HepG2 (cell line): ENCODE results near the gene NECAP2. TPM values are rescaled to one million over a fixed set of nuclear protein-coding genes. Genes with fewer than 3 reads are reported as not detected.

Experiments used
- ATAC-seq: fragments of 200-7000 bp; cut with Tn5 transposase; 3 replicates; pipeline ENCODE4 v1.9.1; 2020; ENCODE audit warnings: mild to moderate bottlenecking, moderate library complexity
- BruUV-seq: library from RNA; stranded (reverse); fragments of 400-500 nt; replicated peaks from 2 replicates; lab custom pipeline; 2021; lab: Mats Ljungman, UMichigan
- CTCF ChIA-PET: fragments of 300-600 bp; formaldehyde crosslinking; extraction: SDS; loops from one replicate; lab custom pipeline; 2021; ENCODE audit warnings: low total read pairs, inconsistent platforms, low intra/inter-chr PET ratio; lab: Yijun Ruan, JAX
- POLR2A ChIA-PET: fragments of 350-600 bp; sonication (Branson Sonifier 250); formaldehyde crosslinking; loops from one replicate; lab custom pipeline; 2020; ENCODE audit warnings: antibody characterized with exemption, inconsistent platforms; lab: Yijun Ruan, JAX
- DNase-seq: peaks from one replicate; pipeline ENCODE4 v3.0.0-alpha.2; 2015; ENCODE audit warnings: low spot score
- FAIRE-seq: peaks from 3 replicates; lab custom pipeline; 2011; peaks lifted over from hg19 to GRCh38; lab: Jason Lieb, UNC
- H2AFZ ChIP-seq: one replicate; pipeline ENCODE4 v1.6.1; 2011; ENCODE audit warnings: low read length, inconsistent platforms
- H3K27ac ChIP-seq: fragments of 300-600 bp; 3 replicates; pipeline ENCODE4 v1.8.0; 2011; ENCODE audit warnings: mixed run types, mild to moderate bottlenecking, mixed read lengths, low read length, inconsistent platforms; ENCODE audit not compliant: insufficient read depth; ENCODE audit errors: extremely low read length
- H3K27me3 ChIP-seq, 2 experiments: fragments of 200-600 bp in 1 of 2; 2 replicates in 1 of 2; 3 replicates in 1 of 2; pipeline versions ENCODE4 v1.6.0 to v1.8.0; 2011; ENCODE audit warnings: low read length in 2 of 2, mild to moderate bottlenecking in 2 of 2, moderate library complexity in 2 of 2, inconsistent platforms in 1 of 2; ENCODE audit not compliant: insufficient read depth in 2 of 2, control insufficient read depth in 1 of 2
- H3K36me3 ChIP-seq, 2 experiments: fragments of 200-600 bp in 1 of 2; replicated peaks in 1 of 2; 2 replicates in 1 of 2; 3 replicates in 1 of 2; pipeline versions ENCODE4 v1.5.1 to v1.8.0; 2011; ENCODE audit warnings: low read length in 2 of 2, inconsistent platforms in 1 of 2; ENCODE audit not compliant: insufficient read depth in 2 of 2, control insufficient read depth in 1 of 2
- H3K4me1 ChIP-seq: 2 replicates; pipeline ENCODE4 v1.5.1; 2012; ENCODE audit warnings: low read length, inconsistent platforms; ENCODE audit not compliant: insufficient read depth
- H3K4me2 ChIP-seq: 2 replicates; pipeline ENCODE4 v1.6.0; 2011; ENCODE audit warnings: low read depth, low read length, inconsistent platforms
- H3K4me3 ChIP-seq, 3 experiments: fragments of 200-600 bp in 1 of 3; sonication (generic), shearing (Covaris generic) in 1 of 3; replicated peaks in 1 of 3; 2 replicates each; pipeline ENCODE4 v1.5.1; 2011 to 2016; ENCODE audit warnings: low read length in 3 of 3, inconsistent platforms in 2 of 3, low read depth in 2 of 3, mild to moderate bottlenecking in 2 of 3, control low read depth in 1 of 3, mixed read lengths in 1 of 3; ENCODE audit not compliant: insufficient read depth in 1 of 3
- H3K79me2 ChIP-seq: one replicate; pipeline ENCODE4 v1.6.1; 2011; ENCODE audit warnings: low read length, inconsistent platforms; ENCODE audit not compliant: insufficient read depth
- H3K9ac ChIP-seq: 2 replicates; pipeline ENCODE4 v1.6.0; 2011; ENCODE audit warnings: mild to moderate bottlenecking, low read depth, low read length, inconsistent platforms; ENCODE audit not compliant: insufficient read depth
- H3K9me3 ChIP-seq: 2 replicates; pipeline ENCODE4 v1.5.1; 2012; ENCODE audit warnings: mild to moderate bottlenecking, low read length
- H4K20me1 ChIP-seq: 2 replicates; pipeline ENCODE4 v1.6.0; 2011; ENCODE audit warnings: inconsistent platforms, mild to moderate bottlenecking, low read length, moderate library complexity; ENCODE audit not compliant: insufficient read depth
- CHCHD3 ChIP-seq: sonication (generic); formaldehyde crosslinking; IDR thresholded peaks from 2 replicates; pipeline ENCODE4 v1.8.0; 2022; ENCODE audit warnings: mild to moderate bottlenecking, missing genetic modification reagents, moderate library complexity
- CSRNP1 ChIP-seq: sonication (generic); formaldehyde crosslinking; IDR thresholded peaks from 2 replicates; pipeline ENCODE4 v1.8.1; 2023; ENCODE audit warnings: mild to moderate bottlenecking, missing genetic modification reagents
- FOXM1 ChIP-seq: sonication (generic); formaldehyde crosslinking; IDR thresholded peaks from 2 replicates; pipeline ENCODE4 v1.5.0; 2020; ENCODE audit warnings: missing genetic modification reagents
- HDAC2 ChIP-seq: sonication (generic); formaldehyde crosslinking; IDR thresholded peaks from 2 replicates; pipeline ENCODE4 v1.4.0; 2020; ENCODE audit warnings: missing genetic modification reagents
- NFIB ChIP-seq: sonication (generic); formaldehyde crosslinking; IDR thresholded peaks from 2 replicates; pipeline ENCODE4 v1.9.0; 2021; ENCODE audit warnings: missing genetic modification reagents, mild to moderate bottlenecking, borderline replicate concordance
- NKX3-1 ChIP-seq: sonication (generic); formaldehyde crosslinking; IDR thresholded peaks from 2 replicates; pipeline ENCODE4 v1.5.0; 2020; ENCODE audit warnings: missing genetic modification reagents
- POLR2AphosphoS2 ChIP-seq: IDR thresholded peaks from 2 replicates; pipeline ENCODE4 v1.6.1; 2011; ENCODE audit warnings: low read depth, low read length, improper control_type of control experiment
- SATB2 ChIP-seq: sonication (generic); formaldehyde crosslinking; IDR thresholded peaks from 2 replicates; pipeline ENCODE4 v1.5.0; 2020; ENCODE audit warnings: missing genetic modification reagents
- TRIM24 ChIP-seq: sonication (generic); formaldehyde crosslinking; IDR thresholded peaks from 2 replicates; pipeline ENCODE4 v1.8.0; 2022; ENCODE audit warnings: mild to moderate bottlenecking, missing genetic modification reagents
- ZNF230 ChIP-seq: sonication (generic); formaldehyde crosslinking; IDR thresholded peaks from 2 replicates; pipeline ENCODE4 v1.4.0; 2020; ENCODE audit warnings: mild to moderate bottlenecking, missing genetic modification reagents
- ZNF282 ChIP-seq: fragments of 450-650 bp; IDR thresholded peaks from 2 replicates; pipeline ENCODE4 v1.6.1; 2018; ENCODE audit not compliant: partially characterized antibody
- ZNF34 ChIP-seq: sonication (generic); formaldehyde crosslinking; IDR thresholded peaks from 2 replicates; pipeline ENCODE4 v1.4.0; 2020; ENCODE audit warnings: mild to moderate bottlenecking, missing genetic modification reagents, borderline replicate concordance
- ZNF367 ChIP-seq: sonication (generic); formaldehyde crosslinking; IDR thresholded peaks from 2 replicates; pipeline ENCODE4 v1.4.0; 2020; ENCODE audit warnings: missing genetic modification reagents, borderline replicate concordance
- ZNF383 ChIP-seq: sonication (generic); formaldehyde crosslinking; IDR thresholded peaks from 2 replicates; pipeline ENCODE4 v1.4.0; 2020; ENCODE audit warnings: missing genetic modification reagents, mild to moderate bottlenecking, borderline replicate concordance
- ZNF737 ChIP-seq: sonication (generic); formaldehyde crosslinking; IDR thresholded peaks from 2 replicates; pipeline ENCODE4 v1.5.0; 2020; ENCODE audit warnings: missing genetic modification reagents, mild to moderate bottlenecking, borderline replicate concordance
- ZSCAN22 ChIP-seq: sonication (generic); formaldehyde crosslinking; IDR thresholded peaks from 2 replicates; pipeline ENCODE4 v1.4.0; 2020; ENCODE audit warnings: mild to moderate bottlenecking, missing genetic modification reagents
- WGBS: methylation state at CpG from one replicate; pipeline ENCODE4 v1.1.6; 2017; ENCODE audit warnings: low lambda C conversion rate; 5-methylcytosine and 5-hydroxymethylcytosine counted together
- in situ Hi-C: cut with HindIII; loops from 2 replicates; pipeline ENCODE4 v1.10.0; 2017; ENCODE audit warnings: low pct_unique_long_range_greater_than_20kb; ENCODE audit not compliant: extremely low pct_ligation_motif_present
- intact Hi-C: fragments of 100-400 bp; cut with micrococcal nuclease; formaldehyde crosslinking; loops from one replicate; pipeline ENCODE4 v1.10.0; 2022; ENCODE audit not compliant: unreplicated experiment
- polyA plus RNA-seq, 8 experiments: library from polyadenylated mRNA; depleted of rRNA in 3 of 8; stranded (reverse) in 7 of 8; unstranded in 1 of 8; fragments of >200 nt; fragmentation: Illumina TruSeq in 4 of 8; extraction: Trizol in 4 of 8; gene quantifications; 2 replicates each; pipeline versions ENCODE4 v1.2.1 to v1.2.3, GENCODE V29; 2011 to 2016; ENCODE audit warnings: low read depth in 4 of 8, missing spikeins in 1 of 8, mixed read lengths in 1 of 8; ENCODE audit not compliant: insufficient read depth in 1 of 8
- total RNA-seq, 5 experiments: library from RNA; depleted of rRNA; stranded (reverse); fragments of >200 nt; fragmentation: Illumina TruSeq; extraction: Trizol; gene quantifications; 2 replicates each; pipeline ENCODE4 v1.2.3, GENCODE V29; 2016; ENCODE audit warnings: low read depth in 1 of 5
- TF ChIP-seq, protein P1 (sequence below): sonication (generic); formaldehyde crosslinking; conservative IDR thresholded peaks from 2 replicates; pipeline ENCODE4 v1.8.0; 2022; ENCODE audit warnings: mild to moderate bottlenecking, moderate library complexity, missing genetic modification reagents

Gene NECAP2
- total and polyA plus RNA-seq, 2 of the 13 experiments (the other 11 are each of a cell fraction or from before 2014, with no cell fraction given): 38.5 to 52.3 TPM

GRCh38 chr1:16433030-16433429 is 7.5 kb upstream of the NECAP2 start:
- Histone ChIP-seq H3K27ac (no peak overlapping the region), H3K4me3 (no peak overlapping the region; a peak in 1 of 6 replicates), H3K36me3 (no peaks in the 10 kb centered on the region), H3K9ac (no peak overlapping the region), H3K4me2 (peak overlapping the region; percentile 50; the same call in 1 of the 2 replicates), H3K4me1 (peaks cover 23% of the 10 kb centered on the region), H3K79me2 (no peaks in the 10 kb centered on the region), H2AFZ (no peak overlapping the region), H3K27me3 (no peaks in the 10 kb centered on the region; a peak in 1 of 5 replicates), H3K9me3 (no peaks in the 10 kb centered on the region), H4K20me1 (no peaks in the 10 kb centered on the region)
- DNase-seq: no peak
- ATAC-seq: no peak; the same call in 1 of the 3 replicates
- POLR2A ChIA-PET: no interaction called here
- TF ChIP-seq SATB2 (CRISPR knock-in tag) (no peak), NKX3-1 (CRISPR knock-in tag) (no peak), FOXM1 (CRISPR knock-in tag) (no peak), ZNF367 (no peak), ZNF737 (no peak), ZSCAN22 (CRISPR knock-in tag) (no peak), ZNF230 (no peak), HDAC2 (no peak), CHCHD3 (CRISPR knock-in tag) (no peak), ZNF282 (no peak), NFIB (CRISPR knock-in tag) (no peak), ZNF383 (CRISPR knock-in tag) (no peak), ZNF34 (CRISPR knock-in tag) (no peak), CSRNP1 (CRISPR knock-in tag) (no peak), POLR2AphosphoS2 (no peak), TRIM24 (no peak)
- TF ChIP-seq, protein P1, sequence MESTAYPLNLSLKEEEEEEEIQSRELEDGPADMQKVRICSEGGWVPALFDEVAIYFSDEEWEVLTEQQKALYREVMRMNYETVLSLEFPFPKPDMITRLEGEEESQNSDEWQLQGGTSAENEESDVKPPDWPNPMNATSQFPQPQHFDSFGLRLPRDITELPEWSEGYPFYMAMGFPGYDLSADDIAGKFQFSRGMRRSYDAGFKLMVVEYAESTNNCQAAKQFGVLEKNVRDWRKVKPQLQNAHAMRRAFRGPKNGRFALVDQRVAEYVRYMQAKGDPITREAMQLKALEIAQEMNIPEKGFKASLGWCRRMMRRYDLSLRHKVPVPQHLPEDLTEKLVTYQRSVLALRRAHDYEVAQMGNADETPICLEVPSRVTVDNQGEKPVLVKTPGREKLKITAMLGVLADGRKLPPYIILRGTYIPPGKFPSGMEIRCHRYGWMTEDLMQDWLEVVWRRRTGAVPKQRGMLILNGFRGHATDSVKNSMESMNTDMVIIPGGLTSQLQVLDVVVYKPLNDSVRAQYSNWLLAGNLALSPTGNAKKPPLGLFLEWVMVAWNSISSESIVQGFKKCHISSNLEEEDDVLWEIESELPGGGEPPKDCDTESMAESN (CRISPR knock-in tag): no peak
- WGBS: 35% methylated on average over 9 of the region's 9 CpGs
- FAIRE-seq: no peak
- CTCF ChIA-PET: no interaction called here
- intact Hi-C loops: no loop called here
- in situ Hi-C loops: no loop called here
- no TSS peak for BruUV-seq
